ENCODE data around the gene PTPRN2. TPM values are rescaled to one million over a fixed set of nuclear protein-coding genes. Genes with fewer than 3 reads are reported as not detected.
"Not testable (repeated sequence)": the region's sequence is repeated elsewhere in the genome, so short reads cannot be mapped to it uniquely, and the experiment has no call there.

Gene PTPRN2
- polyA plus RNA-seq, 4 donors, result 7.3 to 11.4 (median 8.0) TPM

DNA sequence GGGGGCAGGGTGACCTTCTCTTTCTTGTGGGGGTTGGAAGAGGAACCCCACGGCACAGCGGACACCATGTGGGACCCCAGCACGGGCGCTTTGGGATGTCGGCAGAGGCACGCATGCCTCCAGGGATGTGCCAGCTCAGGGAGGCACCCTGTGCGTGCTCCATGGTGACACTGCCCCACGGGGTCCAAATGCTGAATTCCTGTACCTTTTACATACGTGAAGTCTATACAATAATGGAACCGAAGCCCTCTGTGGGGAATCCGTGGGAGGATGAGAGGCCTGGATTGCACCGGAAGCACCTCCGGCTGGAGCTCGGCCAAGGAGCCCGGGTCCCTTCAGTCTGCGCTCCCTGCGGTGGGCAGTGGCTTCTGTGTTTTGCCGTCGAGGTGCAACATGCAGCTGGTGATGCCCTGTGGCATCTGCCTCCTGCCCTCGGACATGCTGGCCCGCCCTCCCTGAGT, 726.6 kb downstream of the PTPRN2 start:
- no peak for DNase-seq (ENCODE audit: low read depth in 4 of 4, low spot score in 2 of 4)

DNA sequence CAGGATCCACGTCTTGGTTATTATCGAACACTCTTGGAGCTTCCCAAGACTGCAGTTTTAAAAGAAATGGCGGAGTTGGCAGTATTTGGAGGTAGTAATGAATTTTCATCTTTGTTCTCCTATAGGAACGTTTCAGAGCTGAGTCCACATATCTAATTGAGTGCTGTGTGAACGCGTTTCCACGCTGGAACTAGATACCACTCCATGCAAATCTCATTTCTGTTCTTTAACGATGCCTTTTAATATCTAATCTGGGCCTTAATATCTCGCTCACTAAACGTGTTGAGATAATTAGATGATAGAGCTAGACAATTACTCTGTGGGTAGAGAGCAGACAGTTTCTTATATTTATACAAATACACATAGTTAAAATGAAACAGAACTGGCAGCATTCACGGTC, 727.2 kb downstream of the PTPRN2 start:
- no peak for DNase-seq (ENCODE audit: low read depth in 4 of 4, low spot score in 2 of 4)

DNA sequence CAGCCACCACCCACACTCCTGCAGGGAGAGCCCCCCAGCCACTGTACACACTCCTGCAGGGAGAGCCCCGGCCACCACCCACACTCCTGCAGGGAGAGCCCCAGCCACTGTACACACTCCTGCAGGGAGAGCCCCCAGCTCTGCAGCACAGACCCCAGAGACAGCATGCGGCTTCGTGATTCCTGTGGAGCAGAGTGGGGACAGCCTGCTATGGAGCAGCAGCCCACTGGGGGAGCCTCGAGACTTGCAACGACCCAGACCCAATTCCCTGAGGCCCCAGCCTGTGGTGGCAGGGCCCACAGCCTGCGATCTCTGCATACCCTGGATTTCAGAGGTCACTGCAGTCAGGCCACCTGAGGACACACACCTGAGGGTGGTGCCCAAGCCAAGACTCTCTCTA, 727.7 kb downstream of the PTPRN2 start:
- DNase-seq (ENCODE audit: low read depth in 4 of 4, low spot score in 2 of 4), result no peak

DNA sequence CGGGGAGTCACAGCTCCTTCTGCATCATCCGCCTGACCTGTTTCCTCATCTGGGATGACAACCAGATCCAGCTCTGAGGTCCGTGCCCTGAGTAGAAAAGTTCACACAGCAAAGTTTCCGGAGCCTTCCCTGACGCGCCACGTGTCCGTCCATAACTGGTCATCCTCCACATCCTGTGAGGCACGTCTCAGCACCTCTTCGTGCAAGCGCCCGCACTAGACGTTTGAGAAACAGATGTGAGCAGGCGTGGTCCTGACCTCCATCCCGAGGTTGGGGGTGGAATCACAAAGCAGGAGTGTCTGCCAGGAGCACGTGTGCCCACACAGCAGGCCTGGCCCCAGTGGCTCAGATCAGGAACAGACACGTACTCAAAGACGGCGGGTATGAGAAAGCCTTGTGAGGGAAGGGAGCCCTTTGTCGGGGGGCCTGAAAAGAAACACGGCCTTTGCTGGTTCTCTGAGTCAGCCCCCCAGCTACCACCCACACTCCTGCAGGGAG, 730.0 kb downstream of the PTPRN2 start:
- DNase-seq (ENCODE audit: low read depth in 4 of 4, low spot score in 2 of 4), result no peak

DNA sequence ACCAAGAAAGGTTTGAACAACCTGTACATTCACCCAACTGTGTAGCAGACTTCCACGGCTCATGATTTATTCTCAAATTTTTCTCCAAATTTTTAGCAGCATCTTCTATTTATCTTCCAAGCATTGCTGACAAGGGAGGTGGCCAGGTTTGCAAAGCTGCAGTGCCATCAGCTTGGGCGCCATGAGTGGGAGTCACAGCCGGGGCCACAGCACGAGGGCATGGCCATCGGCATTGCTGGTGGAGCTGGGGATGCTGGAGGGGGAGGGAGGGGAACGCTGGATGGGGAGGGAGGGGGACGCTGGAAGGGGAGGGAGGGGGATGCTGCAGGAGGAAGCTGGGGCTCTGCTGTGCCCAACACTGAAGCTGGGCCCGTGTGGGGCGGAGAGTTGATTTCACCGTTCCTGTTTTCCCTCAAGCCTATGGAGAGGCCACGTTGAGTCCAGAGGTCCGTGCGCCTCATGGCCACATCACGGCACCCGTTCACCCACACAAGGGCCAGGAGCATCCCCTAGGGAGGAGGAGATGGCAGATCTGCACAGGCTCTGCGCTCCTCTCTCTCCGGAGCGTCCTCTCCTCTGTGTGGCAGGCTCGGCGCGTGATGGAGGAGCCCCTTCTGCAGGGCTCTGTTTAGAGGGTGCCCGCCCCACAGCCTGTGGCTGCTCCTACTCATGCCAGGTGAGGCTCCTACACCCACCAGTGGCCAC, 730.6 kb downstream of the PTPRN2 start:
- DNase-seq (ENCODE audit: low read depth in 4 of 4, low spot score in 2 of 4), result no peak

GRCh38 chr7:157855452-157856213, 732.0 kb downstream of the PTPRN2 start:
- DNase-seq (ENCODE audit: low read depth in 4 of 4, low spot score in 2 of 4), result no peak

DNA sequence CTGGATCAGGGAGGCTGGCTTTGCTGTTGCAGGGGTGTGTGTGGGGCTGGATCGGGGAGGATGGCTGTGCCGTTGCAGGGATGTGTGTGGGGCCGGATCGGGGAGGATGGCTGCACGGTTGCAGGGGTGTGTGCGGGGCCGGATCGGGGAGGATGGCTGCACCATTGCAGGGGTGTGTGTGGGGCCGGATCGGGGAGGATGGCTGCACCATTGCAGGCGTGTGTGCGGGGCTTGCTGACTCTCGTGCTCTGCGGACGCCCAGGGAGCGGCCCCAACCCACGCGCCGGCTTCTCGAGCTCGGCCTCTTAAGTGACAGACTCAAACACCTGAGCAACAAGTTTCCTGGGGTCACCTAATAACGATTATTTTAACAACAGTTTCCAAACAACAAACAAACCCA, 732.6 kb downstream of the PTPRN2 start:
- DNase-seq (ENCODE audit: low read depth in 4 of 4, low spot score in 2 of 4), result no peak

DNA sequence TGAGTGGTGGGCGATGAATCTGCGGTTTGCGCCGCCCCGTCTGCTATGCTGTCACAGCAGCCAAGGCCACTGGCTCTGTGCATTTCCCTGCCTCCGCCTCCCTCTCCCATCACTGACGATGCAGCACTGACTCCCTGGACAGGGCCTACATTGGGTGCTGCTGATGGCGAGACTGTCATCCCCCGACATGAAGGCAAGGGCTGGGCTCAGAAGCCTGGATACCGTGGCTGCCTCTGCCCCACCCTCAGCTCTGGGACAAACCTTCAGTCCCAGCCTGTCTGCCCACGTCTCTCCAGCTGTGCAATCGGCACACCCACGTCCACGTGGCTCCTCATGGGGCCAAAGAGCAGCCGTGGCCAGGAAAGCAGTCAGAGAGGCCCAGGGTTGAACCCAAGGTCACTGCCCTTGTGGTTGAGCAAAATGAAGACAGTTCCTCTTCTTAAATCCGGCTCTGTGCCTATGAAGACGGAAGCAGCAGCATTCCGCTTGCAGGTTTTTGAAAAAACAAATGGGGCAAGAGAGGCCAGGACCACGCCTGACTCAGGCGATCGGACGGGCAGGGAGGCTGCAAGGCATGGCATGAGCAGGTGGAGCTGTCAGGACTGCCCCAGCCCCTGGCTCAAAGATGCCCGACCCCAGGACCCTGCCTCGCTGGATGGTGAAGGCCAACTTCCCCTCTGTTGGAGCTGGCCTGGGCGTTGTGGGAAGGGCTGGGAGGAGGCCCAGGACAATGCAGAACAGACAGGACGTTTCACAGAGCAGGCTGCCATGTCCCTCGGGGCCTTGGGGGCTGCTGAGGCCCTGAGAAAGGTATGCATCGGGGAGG, 733.3 kb downstream of the PTPRN2 start:
- no peak for DNase-seq (ENCODE audit: low read depth in 4 of 4, low spot score in 2 of 4)

DNA sequence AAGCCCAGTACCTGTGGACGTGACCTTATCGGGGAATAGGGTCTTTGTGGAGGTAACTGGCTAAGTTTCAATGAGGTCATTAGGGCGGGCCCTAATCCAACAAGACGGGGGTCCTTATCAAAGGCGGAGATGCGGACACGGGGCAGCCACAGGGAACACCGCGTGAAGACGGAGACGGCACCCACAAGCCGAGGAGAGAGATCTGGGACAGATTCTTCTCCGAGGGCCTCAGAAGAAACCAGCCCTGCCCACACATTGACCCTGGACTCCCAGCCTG, 733.9 kb downstream of the PTPRN2 start:
- no peak for DNase-seq (ENCODE audit: low read depth in 4 of 4, low spot score in 2 of 4)

DNA sequence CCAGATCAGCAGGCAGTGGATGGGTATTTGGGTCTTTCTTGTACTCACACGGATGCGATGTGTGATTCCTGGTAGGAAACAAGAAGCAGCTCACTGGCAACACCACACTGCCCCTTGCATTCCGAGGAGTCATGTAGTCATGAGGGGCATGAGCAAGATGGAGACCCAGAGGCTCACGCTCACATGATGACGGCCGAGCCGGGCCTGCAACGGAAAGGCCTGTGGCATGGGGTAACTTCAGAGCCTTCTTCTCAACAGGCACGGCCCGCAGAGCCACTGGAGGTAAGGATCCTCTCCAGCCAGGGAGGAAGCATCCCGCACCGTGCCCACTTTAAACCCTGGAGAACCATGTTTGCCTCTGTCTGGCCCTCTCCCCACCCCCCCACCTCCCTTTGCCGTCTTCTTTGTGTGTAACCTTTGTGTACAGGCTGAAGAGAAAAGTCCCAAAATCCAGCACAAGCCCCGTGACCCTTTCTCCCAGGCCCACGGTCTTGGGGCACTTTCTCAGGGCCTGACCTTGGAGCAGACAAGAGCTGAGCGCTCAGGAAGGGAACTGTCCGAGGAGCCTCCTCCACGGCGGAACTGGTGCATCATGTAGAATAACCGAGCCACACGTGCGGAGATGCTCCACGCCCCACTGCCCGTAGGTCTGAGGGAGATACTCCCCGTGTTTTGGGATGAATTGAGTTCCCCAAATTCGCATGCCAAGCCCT, 734.4 kb downstream of the PTPRN2 start:
- no peak for DNase-seq (ENCODE audit: low read depth in 4 of 4, low spot score in 2 of 4)

GRCh38 chr7:157851501-157852067, 736.0 kb downstream of the PTPRN2 start:
- DNase-seq (ENCODE audit: low read depth in 4 of 4, low spot score in 2 of 4), result no peak

DNA sequence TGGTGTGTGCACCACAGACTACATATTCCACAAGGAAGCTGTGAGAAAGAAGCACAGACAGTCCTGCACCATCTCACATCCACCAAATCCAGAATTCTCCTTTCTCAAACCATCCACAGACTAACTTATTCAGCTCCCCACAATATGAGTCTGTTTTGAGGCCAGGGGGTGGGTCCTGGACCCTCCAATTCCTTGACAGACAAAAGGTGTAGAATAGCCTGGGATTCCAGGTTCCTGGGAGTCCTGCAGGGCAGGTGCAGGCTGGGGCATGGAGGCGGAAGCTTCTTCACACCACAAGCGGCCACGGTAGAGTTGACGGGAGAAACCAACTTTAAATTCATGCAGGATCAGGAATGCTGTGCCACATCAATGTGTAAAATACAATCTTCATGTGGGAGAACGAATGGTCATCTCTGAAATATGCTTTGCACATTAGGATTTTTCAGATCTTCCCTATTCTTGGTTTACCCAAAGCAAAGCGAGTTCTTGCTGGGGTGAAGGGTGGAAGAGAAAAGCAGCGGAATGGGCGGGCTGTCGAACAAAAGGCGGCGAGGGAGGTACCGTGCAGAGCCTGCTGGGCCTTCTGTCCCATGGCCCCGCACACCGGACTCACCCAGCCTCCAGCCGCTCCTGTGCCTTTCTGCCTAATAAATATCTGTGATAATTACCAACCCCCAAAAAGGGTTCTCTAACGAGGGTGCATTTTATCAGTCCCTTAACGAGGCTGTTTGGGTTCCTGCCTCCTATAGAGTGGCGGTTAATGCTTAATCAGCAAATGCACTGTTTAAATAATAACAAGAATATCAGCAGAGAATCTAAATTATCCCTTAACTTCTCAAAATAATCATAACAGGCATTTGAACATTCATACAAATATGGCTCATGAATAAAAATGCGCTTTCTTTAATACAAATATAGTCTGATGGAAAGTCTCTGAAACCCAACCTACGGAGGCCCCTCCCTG, 736.9 kb downstream of the PTPRN2 start:
- no peak for DNase-seq (ENCODE audit: low read depth in 4 of 4, low spot score in 2 of 4)

GRCh38 chr7:157849726-157850125, 737.9 kb downstream of the PTPRN2 start:
- DNase-seq (ENCODE audit: low read depth in 4 of 4, low spot score in 2 of 4), result no peak

GRCh38 chr7:157849341-157849596, 738.4 kb downstream of the PTPRN2 start:
- no peak for DNase-seq (ENCODE audit: low read depth in 4 of 4, low spot score in 2 of 4)

DNA sequence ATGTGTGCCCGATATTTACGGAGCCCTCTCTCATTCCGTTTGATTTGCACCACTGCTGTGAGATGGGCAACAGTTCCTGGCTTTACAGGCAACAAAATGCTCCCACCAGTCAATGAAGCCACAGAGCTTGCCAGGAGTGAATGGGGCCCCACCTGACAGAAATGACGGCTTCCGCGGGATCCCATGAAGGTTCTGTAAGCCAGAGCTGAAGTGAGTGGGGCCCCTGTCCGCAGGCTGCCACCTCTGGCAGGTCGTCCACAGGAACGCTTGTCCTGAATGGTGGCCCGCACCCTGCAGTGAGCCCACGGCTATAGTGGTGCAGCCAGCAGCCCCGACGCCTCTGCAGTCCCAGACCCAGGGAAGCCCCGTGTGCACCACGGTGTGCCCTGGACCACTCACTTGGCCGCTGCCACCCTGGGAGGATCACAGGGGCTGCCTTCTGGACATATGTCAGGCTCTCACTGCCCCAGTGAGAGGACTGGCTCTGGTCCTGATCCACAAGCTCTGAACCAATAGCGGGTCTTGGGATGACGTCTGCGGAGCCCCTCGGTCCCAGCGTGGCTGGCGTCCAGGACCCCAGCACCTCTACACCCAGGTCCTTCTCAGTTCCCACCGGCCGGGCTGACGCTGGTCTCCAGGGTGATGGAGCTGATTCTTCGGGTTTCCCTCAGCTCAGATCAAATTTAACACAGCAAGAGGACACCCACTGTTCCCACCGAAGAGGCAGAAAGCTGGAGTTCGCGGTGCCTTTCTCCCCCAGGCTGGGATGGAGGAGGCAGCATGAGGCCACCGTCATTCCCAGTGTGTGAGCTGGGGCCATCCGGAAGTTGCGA, 738.9 kb downstream of the PTPRN2 start:
- no peak for DNase-seq (ENCODE audit: low read depth in 4 of 4, low spot score in 2 of 4)

DNA sequence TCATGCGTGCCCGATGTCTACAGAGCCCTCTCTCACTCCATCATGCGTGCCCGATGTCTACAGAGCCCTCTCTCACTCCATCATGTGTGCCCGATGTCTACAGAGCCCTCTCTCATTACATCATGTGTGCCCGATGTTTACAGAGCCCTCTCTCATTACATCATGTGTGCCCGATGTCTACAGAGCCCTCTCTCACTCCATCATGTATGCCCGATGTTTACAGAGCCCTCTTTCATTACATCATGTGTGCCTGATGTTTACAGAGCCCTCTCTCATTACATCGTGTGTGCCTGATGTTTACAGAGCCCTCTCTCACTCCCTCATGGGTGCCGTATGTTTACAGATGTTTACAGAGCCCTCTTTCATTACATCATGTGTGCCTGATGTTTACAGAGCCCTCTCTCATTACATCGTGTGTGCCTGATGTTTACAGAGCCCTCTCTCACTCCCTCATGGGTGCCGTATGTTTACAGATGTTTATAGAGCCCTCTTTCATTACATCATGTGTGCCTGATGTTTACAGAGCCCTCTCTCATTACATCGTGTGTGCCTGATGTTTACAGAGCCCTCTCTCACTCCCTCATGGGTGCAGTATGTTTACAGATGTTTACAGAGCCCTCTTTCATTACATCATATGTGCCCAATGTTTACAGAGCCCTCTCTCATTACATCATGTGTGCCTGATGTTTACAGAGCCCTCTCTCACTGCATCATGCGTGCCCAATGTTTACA, 739.7 kb downstream of the PTPRN2 start:
- not testable (repeated sequence) for DNase-seq (ENCODE audit: low read depth in 4 of 4, low spot score in 2 of 4)

GRCh38 chr7:157846746-157847145, 740.9 kb downstream of the PTPRN2 start:
- not testable (repeated sequence) for DNase-seq (ENCODE audit: low read depth in 4 of 4, low spot score in 2 of 4)

DNA sequence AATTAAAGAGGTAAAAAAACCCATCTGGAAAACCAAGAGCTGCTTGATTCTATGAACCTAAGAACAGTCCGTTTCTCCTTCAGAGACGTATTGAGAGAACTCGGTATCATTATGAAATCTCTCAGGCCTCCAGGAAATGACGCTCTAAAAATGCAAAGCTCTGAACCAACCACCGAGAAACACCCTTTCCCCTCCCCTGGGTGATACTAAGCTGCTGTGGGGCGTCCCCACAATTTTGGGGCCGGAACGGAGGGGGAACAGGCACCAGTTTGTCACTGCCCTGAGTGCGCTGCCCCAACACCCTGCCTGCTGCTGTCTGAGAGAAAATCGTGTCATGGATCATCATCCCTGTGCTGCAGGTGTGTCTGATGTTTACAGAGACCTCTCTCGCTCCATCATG, 741.4 kb downstream of the PTPRN2 start:
- no peak for DNase-seq (ENCODE audit: low read depth in 4 of 4, low spot score in 2 of 4)

Measured in left renal cortex interstitium (tissue), 4 donors.